Stimulated activated CD4-positive, alpha-beta T cell treated with anti-CD3 and anti-CD28 coated beads, Interleukin-2, amount 100 ng/mL, for 48 hours (primary cell): ENCODE data around the gene PLG.
"Not testable (repeated sequence)": the region's sequence is repeated elsewhere in the genome, so short reads cannot be mapped to it uniquely, and the experiment has no call there.

Experiments used
- DNase-seq, 2 donors: peaks; one replicate each; pipeline ENCODE4 v3.0.0-alpha.2; 2020

PLG gene

GRCh38 chr6:160708993-160709392 lies 6.9 kb downstream of the PLG start:
- DNase-seq = not testable (repeated sequence)

GRCh38 chr6:160714731-160715316 lies 12.8 kb downstream of the PLG start:
- no peak for DNase-seq

- DNase-seq = no peak
Observed at GRCh38 chr6:160730911-160731310, 28.9 kb downstream of the PLG start.

GRCh38 chr6:160733050-160733646 lies 31.1 kb downstream of the PLG start:
- peak; percentile 3 to 25 for DNase-seq

GRCh38 chr6:160734627-160735026 lies 32.6 kb downstream of the PLG start:
- no peak for DNase-seq

- DNase-seq = no peak
Observed at GRCh38 chr6:160735523-160735922, 33.5 kb downstream of the PLG start.

- DNase-seq = no peak
Observed at GRCh38 chr6:160737934-160738333, 35.9 kb downstream of the PLG start.

GRCh38 chr6:160739955-160740354 lies 37.9 kb downstream of the PLG start:
- DNase-seq = no peak

- DNase-seq = not testable (repeated sequence)
Observed at GRCh38 chr6:160741012-160741411, 39.0 kb downstream of the PLG start.

- no peak for DNase-seq
Observed at GRCh38 chr6:160742090-160742489, 40.0 kb downstream of the PLG start.

GRCh38 chr6:160750276-160750689 lies 48.2 kb downstream of the PLG start:
- DNase-seq = no peak

- not testable (repeated sequence) for DNase-seq
Observed at GRCh38 chr6:160753211-160753610, 51.2 kb downstream of the PLG start.

GRCh38 chr6:160755165-160755564 lies 53.1 kb downstream of the PLG start:
- DNase-seq = no peak

- no peak for DNase-seq
Observed at GRCh38 chr6:160756021-160756420, 54.0 kb downstream of the PLG start.

GRCh38 chr6:160756871-160757270 lies 54.8 kb downstream of the PLG start:
- DNase-seq = no peak

- DNase-seq = no peak
Observed at GRCh38 chr6:160764847-160765246, 62.8 kb downstream of the PLG start.

- no peak for DNase-seq
Observed at GRCh38 chr6:160765412-160765811, 63.4 kb downstream of the PLG start.

- no peak for DNase-seq
Observed at GRCh38 chr6:160766657-160766988, 64.6 kb downstream of the PLG start.

GRCh38 chr6:160766989-160767646 lies 65.1 kb downstream of the PLG start:
- peak; percentile 57 to 61 for DNase-seq

GRCh38 chr6:160767647-160768019 lies 65.6 kb downstream of the PLG start:
- no peak for DNase-seq

GRCh38 chr6:160768101-160768500 lies 66.1 kb downstream of the PLG start:
- no peak for DNase-seq

GRCh38 chr6:160774399-160774798 lies 72.4 kb downstream of the PLG start:
- no peak for DNase-seq

GRCh38 chr6:160775792-160776580 lies 73.9 kb downstream of the PLG start:
- no peak for DNase-seq

- not testable (repeated sequence) for DNase-seq
Observed at GRCh38 chr6:160779095-160779494, 77.1 kb downstream of the PLG start.
